ENCODE results near the gene HIPK2.

DNA sequence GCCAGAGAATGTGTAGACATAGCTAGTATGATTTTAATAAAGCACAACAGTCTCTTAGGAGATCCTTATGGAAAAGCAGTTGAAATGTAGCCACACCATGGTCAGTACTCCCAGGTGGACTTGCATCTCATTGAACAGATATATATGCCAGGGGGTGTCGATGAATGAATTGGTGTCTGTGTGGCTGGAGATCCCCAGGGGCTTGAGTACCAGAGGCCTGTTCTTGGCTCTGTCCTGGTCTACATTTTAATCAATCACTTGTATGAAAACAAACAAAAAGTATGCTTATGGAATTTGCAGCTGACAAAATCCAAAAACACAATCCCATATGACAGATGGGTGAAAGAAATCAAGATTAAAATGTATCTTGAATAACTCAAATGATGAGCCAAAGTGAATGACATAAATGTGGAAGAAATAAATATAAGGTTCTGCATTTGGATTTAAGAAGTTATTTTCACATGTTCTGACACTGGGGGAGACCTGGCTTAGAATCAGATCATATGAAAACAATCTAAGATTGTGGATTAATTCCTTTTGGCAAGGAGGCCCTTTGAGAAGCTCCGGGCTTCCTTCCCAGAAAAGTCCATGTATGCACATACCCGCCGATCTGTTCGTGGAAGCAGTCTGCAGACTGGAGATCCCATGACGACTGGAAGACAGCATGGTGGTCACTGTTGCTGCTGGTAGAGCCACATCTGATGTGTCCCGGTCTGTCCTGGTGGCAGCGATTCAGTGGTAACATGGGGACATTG, 238.7 kb downstream of the HIPK2 start:
- TF ChIP-seq EZH2 (IDR thresholded peaks at IDR 0.05; ENCODE audit: borderline replicate concordance, low read length) = no peak
- TF ChIP-seq, protein P1, sequence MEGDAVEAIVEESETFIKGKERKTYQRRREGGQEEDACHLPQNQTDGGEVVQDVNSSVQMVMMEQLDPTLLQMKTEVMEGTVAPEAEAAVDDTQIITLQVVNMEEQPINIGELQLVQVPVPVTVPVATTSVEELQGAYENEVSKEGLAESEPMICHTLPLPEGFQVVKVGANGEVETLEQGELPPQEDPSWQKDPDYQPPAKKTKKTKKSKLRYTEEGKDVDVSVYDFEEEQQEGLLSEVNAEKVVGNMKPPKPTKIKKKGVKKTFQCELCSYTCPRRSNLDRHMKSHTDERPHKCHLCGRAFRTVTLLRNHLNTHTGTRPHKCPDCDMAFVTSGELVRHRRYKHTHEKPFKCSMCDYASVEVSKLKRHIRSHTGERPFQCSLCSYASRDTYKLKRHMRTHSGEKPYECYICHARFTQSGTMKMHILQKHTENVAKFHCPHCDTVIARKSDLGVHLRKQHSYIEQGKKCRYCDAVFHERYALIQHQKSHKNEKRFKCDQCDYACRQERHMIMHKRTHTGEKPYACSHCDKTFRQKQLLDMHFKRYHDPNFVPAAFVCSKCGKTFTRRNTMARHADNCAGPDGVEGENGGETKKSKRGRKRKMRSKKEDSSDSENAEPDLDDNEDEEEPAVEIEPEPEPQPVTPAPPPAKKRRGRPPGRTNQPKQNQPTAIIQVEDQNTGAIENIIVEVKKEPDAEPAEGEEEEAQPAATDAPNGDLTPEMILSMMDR (conservative IDR thresholded peaks at IDR 0.05 in 1 of 2, IDR thresholded peaks at IDR 0.05 in 1 of 2; ENCODE audit: extremely low read depth in 1 of 2, insufficient read depth in 1 of 2, low read depth in 1 of 2, low read length in 2 of 2) = no peak
